GM23248 (cell line): ENCODE measurements around the gene MON2. TPM values are rescaled to one million over a fixed set of nuclear protein-coding genes. Genes with fewer than 3 reads are reported as not detected.

ENCODE experiments used
- DNase-seq: peaks from one replicate; pipeline ENCODE4 v3.0.0-alpha.2; 2015
- H2AFZ ChIP-seq: fragments of 200-600 bp; sonication (generic); 2 replicates; pipeline ENCODE4 v1.6.1; 2016; ENCODE audit warnings: antibody characterized with exemption
- H3F3A ChIP-seq: fragments of 200-600 bp; sonication (generic); 2 replicates; pipeline ENCODE4 v1.6.1; 2016; ENCODE audit warnings: mild to moderate bottlenecking, antibody characterized with exemption, mixed run types; ENCODE audit not compliant: insufficient read depth
- H3K27ac ChIP-seq: fragments of 200-600 bp; sonication (generic); 2 replicates; pipeline ENCODE4 v1.5.1; 2016; ENCODE audit warnings: mild to moderate bottlenecking
- H3K27me3 ChIP-seq: fragments of 200-600 bp; sonication (generic); replicated peaks from 2 replicates; pipeline ENCODE4 v1.6.1; 2016; ENCODE audit warnings: mild to moderate bottlenecking; ENCODE audit not compliant: insufficient read depth
- H3K36me3 ChIP-seq: fragments of 200-600 bp; sonication (generic); 2 replicates; pipeline ENCODE4 v1.6.1; 2016; ENCODE audit warnings: low read depth, mild to moderate bottlenecking
- H3K4me1 ChIP-seq: fragments of 200-600 bp; sonication (generic); 2 replicates; pipeline ENCODE4 v1.6.1; 2016; ENCODE audit warnings: mild to moderate bottlenecking; ENCODE audit not compliant: insufficient read depth
- H3K4me2 ChIP-seq: fragments of 200-600 bp; sonication (generic); one replicate; pipeline ENCODE4 v1.6.1; 2016; ENCODE audit warnings: mild to moderate bottlenecking; ENCODE audit not compliant: unreplicated experiment
- H3K4me3 ChIP-seq: fragments of 200-600 bp; sonication (generic); 2 replicates; pipeline ENCODE4 v1.5.1; 2016; ENCODE audit warnings: mild to moderate bottlenecking
- H3K79me2 ChIP-seq: fragments of 200-600 bp; sonication (generic); 2 replicates; pipeline ENCODE4 v1.6.1; 2016; ENCODE audit warnings: mild to moderate bottlenecking; ENCODE audit not compliant: insufficient read depth
- H3K9ac ChIP-seq: fragments of 200-600 bp; sonication (generic); 2 replicates; pipeline ENCODE4 v1.6.1; 2016; ENCODE audit warnings: mild to moderate bottlenecking
- H3K9me2 ChIP-seq: fragments of 200-600 bp; sonication (generic); 2 replicates; pipeline ENCODE4 v1.6.1; 2016; ENCODE audit warnings: mixed run types, mild to moderate bottlenecking, moderate library complexity; ENCODE audit not compliant: insufficient read depth
- H3K9me3 ChIP-seq: fragments of 200-600 bp; sonication (generic); one replicate; pipeline ENCODE4 v1.6.1; 2017; ENCODE audit warnings: low read depth
- H4K20me1 ChIP-seq: fragments of 200-600 bp; sonication (generic); 2 replicates; pipeline ENCODE4 v1.6.0; 2016; ENCODE audit not compliant: insufficient read depth
- EZH2 ChIP-seq: fragments of 200-600 bp; sonication (generic); IDR thresholded peaks from 2 replicates; pipeline ENCODE4 v1.6.1; 2018; ENCODE audit warnings: antibody characterized with exemption, mild to moderate bottlenecking; ENCODE audit not compliant: insufficient read depth, poor library complexity, severe bottlenecking
- EZH2phosphoT487 ChIP-seq: fragments of 200-600 bp; sonication (generic); IDR thresholded peaks from 2 replicates; pipeline ENCODE4 v1.6.1; 2018; ENCODE audit warnings: antibody characterized with exemption, moderate library complexity, mild to moderate bottlenecking, low read depth; ENCODE audit not compliant: insufficient read depth
- WGBS, 2 experiments: methylation state at CpG; one replicate each; pipeline ENCODE4 v1.1.6; 2015 to 2017; ENCODE audit warnings: low lambda C conversion rate in 2 of 2, low coverage in 1 of 2; ENCODE audit errors: missing lambda C conversion rate in 2 of 2; 5-methylcytosine and 5-hydroxymethylcytosine counted together
- in situ Hi-C: fragments of 300-500 bp; cut with MboI; formaldehyde crosslinking; loops from 2 replicates; pipeline ENCODE4 v1.15.0; 2020
- polyA plus RNA-seq: library from polyadenylated mRNA; unstranded; fragments of >200 nt; fragmentation: Nextera tagmentation; extraction: Ambion mirVana; gene quantifications from 2 replicates; pipeline ENCODE4 v1.2.1, GENCODE V29; 2016
- total RNA-seq: library from RNA; depleted of rRNA; stranded (reverse); fragments of >200 nt; shearing (Covaris generic); gene quantifications from 2 replicates; pipeline ENCODE4 v1.2.3, GENCODE V29; 2014

The MON2 gene
- total and polyA plus RNA-seq, 2 experiments from 2014 or later: 22.1 to 26.8 TPM

GRCh38 chr12:62621101-62621638, 154.5 kb downstream of the MON2 start:
- H2AFZ ChIP-seq: no peak overlapping the region
- no peaks in the 10 kb centered on the region for H4K20me1 ChIP-seq
- no peaks in the 10 kb centered on the region for H3K79me2 ChIP-seq
- H3K9ac ChIP-seq: no peak overlapping the region
- H3F3A ChIP-seq: peaks cover 62% of the 10 kb centered on the region
- TF ChIP-seq EZH2 (no peak), EZH2phosphoT487 (no peak)
- in situ Hi-C loops: no loop called here
- no peak for DNase-seq
- H3K9me3 ChIP-seq: no peaks in the 10 kb centered on the region
- no peak overlapping the region for H3K4me2 ChIP-seq
- peaks cover 6% of the 10 kb centered on the region; the same call in 1 of the 2 replicates for H3K4me1 ChIP-seq
- peaks cover 4% of the 10 kb centered on the region; the same call in 1 of the 2 replicates for H3K36me3 ChIP-seq
- no peak overlapping the region for H3K27ac ChIP-seq
- no peaks in the 10 kb centered on the region for H3K9me2 ChIP-seq
- H3K27me3 ChIP-seq: no peaks in the 10 kb centered on the region
- no peak overlapping the region for H3K4me3 ChIP-seq
- WGBS, 2 experiments: 95 to 98% methylated on average over 8 of the region's 8 CpGs

GRCh38 chr12:62622177-62622576, 155.6 kb downstream of the MON2 start:
- no peak overlapping the region for H2AFZ ChIP-seq
- H3K4me3 ChIP-seq: no peak overlapping the region
- H3K36me3 ChIP-seq: no peaks in the 10 kb centered on the region
- H3K79me2 ChIP-seq: no peaks in the 10 kb centered on the region
- peaks cover 6% of the 10 kb centered on the region; the same call in 1 of the 2 replicates for H3K4me1 ChIP-seq
- in situ Hi-C loops: no loop called here
- peaks cover 59% of the 10 kb centered on the region for H3F3A ChIP-seq
- no peaks in the 10 kb centered on the region for H3K9me3 ChIP-seq
- DNase-seq: no peak
- no peaks in the 10 kb centered on the region for H4K20me1 ChIP-seq
- WGBS, 2 experiments: 22 to 27% methylated on average over 2 of the region's 2 CpGs
- no peak overlapping the region for H3K27ac ChIP-seq
- no peak overlapping the region for H3K9ac ChIP-seq
- TF ChIP-seq EZH2phosphoT487 (no peak), EZH2 (no peak)
- H3K4me2 ChIP-seq: no peak overlapping the region
- H3K27me3 ChIP-seq: no peaks in the 10 kb centered on the region
- H3K9me2 ChIP-seq: no peaks in the 10 kb centered on the region

GRCh38 chr12:62625228-62625627, 158.6 kb downstream of the MON2 start:
- no peaks in the 10 kb centered on the region for H3K9me2 ChIP-seq
- H3K4me3 ChIP-seq: no peak overlapping the region
- H3K4me2 ChIP-seq: no peak overlapping the region
- no peaks in the 10 kb centered on the region for H3K27me3 ChIP-seq
- no peaks in the 10 kb centered on the region for H3K36me3 ChIP-seq
- H4K20me1 ChIP-seq: no peaks in the 10 kb centered on the region
- DNase-seq: peak; percentile 59
- peaks cover 7% of the 10 kb centered on the region for H3K4me1 ChIP-seq
- in situ Hi-C loops: no loop called here
- H3K9me3 ChIP-seq: no peaks in the 10 kb centered on the region
- H3K79me2 ChIP-seq: no peaks in the 10 kb centered on the region
- WGBS, 2 experiments: 49 to 77% methylated on average over 2 of the region's 2 CpGs
- 0 out of 2 replicates have a peak overlapping the region, but pooled peaks have one; percentile 20 for H3K27ac ChIP-seq
- H3K9ac ChIP-seq: no peak overlapping the region
- H2AFZ ChIP-seq: no peak overlapping the region
- TF ChIP-seq EZH2: no peak
- TF ChIP-seq EZH2phosphoT487: no peak
- peaks cover 45% of the 10 kb centered on the region for H3F3A ChIP-seq

- Histone ChIP-seq H3K4me1 (peaks cover 20% of the 10 kb centered on the region), H3K27me3 (no peaks in the 10 kb centered on the region), H3K9ac (no peak overlapping the region), H4K20me1 (no peaks in the 10 kb centered on the region), H3K79me2 (no peaks in the 10 kb centered on the region), H3K36me3 (no peaks in the 10 kb centered on the region), H3F3A (peaks cover 41% of the 10 kb centered on the region), H3K27ac (no peak overlapping the region), H3K4me2 (no peak overlapping the region), H2AFZ (no peak overlapping the region), H3K9me3 (no peaks in the 10 kb centered on the region), H3K9me2 (no peaks in the 10 kb centered on the region), H3K4me3 (no peak overlapping the region)
- TF ChIP-seq EZH2phosphoT487: no peak
- TF ChIP-seq EZH2: no peak
- in situ Hi-C loops: no loop called here
- 72 to 82% methylated on average over 2 of the region's 2 CpGs for WGBS, 2 experiments
- no peak for DNase-seq
These were observed 160.6 kb downstream of the MON2 start for GRCh38 chr12:62627181-62627580.
